HepG2 (cell line): Measurements from ENCODE around the gene FAHD2A. TPM values are rescaled to one million over a fixed set of nuclear protein-coding genes. Genes with fewer than 3 reads are reported as not detected.
A peak's percentile ranks its signal among the peaks of the same experiment; 100 is the strongest.

Source experiments
- ASH2L ChIP-seq: fragments of 300-600, 200-600 bp; sonication (generic); IDR thresholded peaks from 2 replicates; pipeline ENCODE4 v1.7.0; 2017; ENCODE audit warnings: low read depth, mild to moderate bottlenecking, moderate library complexity, mixed read lengths, low read length; ENCODE audit not compliant: insufficient read length
- GMEB1 ChIP-seq: sonication (generic); formaldehyde crosslinking; IDR thresholded peaks from 2 replicates; pipeline ENCODE4 v1.5.1; 2020; ENCODE audit warnings: missing genetic modification reagents, mild to moderate bottlenecking, borderline replicate concordance
- HCFC1 ChIP-seq: fragments of 150-350 bp; IDR thresholded peaks from 2 replicates; pipeline ENCODE4 v1.6.1; 2014; ENCODE audit warnings: low read depth, low read length
- JARID2 ChIP-seq: sonication (generic); formaldehyde crosslinking; IDR thresholded peaks from 2 replicates; pipeline ENCODE4 v1.8.1; 2023; ENCODE audit warnings: missing genetic modification reagents, inconsistent platforms; ENCODE audit not compliant: insufficient replicate concordance
- POGK ChIP-seq: sonication (generic); formaldehyde crosslinking; conservative IDR thresholded peaks from 2 replicates; pipeline ENCODE4 v1.8.0; 2022; ENCODE audit warnings: mild to moderate bottlenecking, moderate library complexity, missing genetic modification reagents
- SIX4 ChIP-seq: sonication (generic); formaldehyde crosslinking; IDR thresholded peaks from 2 replicates; pipeline ENCODE4 v1.4.0; 2020; ENCODE audit warnings: missing genetic modification reagents
- TFDP2 ChIP-seq: sonication (generic); formaldehyde crosslinking; IDR thresholded peaks from 2 replicates; pipeline ENCODE4 v1.4.0; 2020; ENCODE audit warnings: missing genetic modification reagents
- USF2 ChIP-seq, 2 experiments: sonication (generic) in 1 of 2; formaldehyde crosslinking in 1 of 2; IDR thresholded peaks; 2 replicates each; pipeline versions ENCODE4 v1.5.1 to v1.6.1; 2011 to 2020; ENCODE audit warnings: borderline replicate concordance in 1 of 2, low read depth in 1 of 2, low read length in 1 of 2, mild to moderate bottlenecking in 1 of 2, missing genetic modification reagents in 1 of 2, moderate library complexity in 1 of 2
- ZHX2 ChIP-seq, 2 experiments: sonication (generic) in 1 of 2; formaldehyde crosslinking in 1 of 2; IDR thresholded peaks; 2 replicates each; pipeline versions ENCODE4 v1.6.1 to v1.9.0; 2014 to 2022; ENCODE audit warnings: antibody characterized with exemption in 1 of 2, borderline replicate concordance in 1 of 2, inconsistent platforms in 1 of 2, low read depth in 1 of 2, missing genetic modification reagents in 1 of 2
- ZNF670 ChIP-seq: sonication (generic); formaldehyde crosslinking; IDR thresholded peaks from 2 replicates; pipeline ENCODE4 v1.8.0; 2022; ENCODE audit warnings: mild to moderate bottlenecking, missing genetic modification reagents, borderline replicate concordance
- ZNF674 ChIP-seq: sonication (generic); formaldehyde crosslinking; IDR thresholded peaks from 2 replicates; pipeline ENCODE4 v1.5.0; 2020; ENCODE audit warnings: low read depth, mild to moderate bottlenecking, missing genetic modification reagents
- polyA plus RNA-seq, 8 experiments: library from polyadenylated mRNA; depleted of rRNA in 3 of 8; stranded (reverse) in 7 of 8; unstranded in 1 of 8; fragments of >200 nt; fragmentation: Illumina TruSeq in 4 of 8; extraction: Trizol in 4 of 8; gene quantifications; 2 replicates each; pipeline versions ENCODE4 v1.2.1 to v1.2.3, GENCODE V29; 2011 to 2016; ENCODE audit warnings: low read depth in 4 of 8, missing spikeins in 1 of 8, mixed read lengths in 1 of 8; ENCODE audit not compliant: insufficient read depth in 1 of 8
- total RNA-seq, 5 experiments: library from RNA; depleted of rRNA; stranded (reverse); fragments of >200 nt; fragmentation: Illumina TruSeq; extraction: Trizol; gene quantifications; 2 replicates each; pipeline ENCODE4 v1.2.3, GENCODE V29; 2016; ENCODE audit warnings: low read depth in 1 of 5
- TF ChIP-seq, protein P1 (sequence below): IDR thresholded peaks from 2 replicates; pipeline ENCODE4 v1.6.1; 2016; ENCODE audit warnings: mild to moderate bottlenecking

FAHD2A gene
- total and polyA plus RNA-seq, 2 of the 13 experiments (the other 11 are each of a cell fraction or from before 2014, with no cell fraction given), result 34.0 to 44.2 TPM

- TF ChIP-seq GMEB1 (no peak; the same call in 1 of the 2 replicates), SIX4 (CRISPR knock-in tag) (no peak), ASH2L (no peak), TFDP2 (CRISPR knock-in tag) (no peak), ZNF674 (CRISPR knock-in tag) (no peak), ZHX2 (IDR thresholded peaks at IDR 0.05; ENCODE audit: low read depth) (peak; percentile 1; the same call in 1 of the 2 replicates), ZHX2 (CRISPR knock-in tag; IDR thresholded peaks at IDR 0.05; ENCODE audit: borderline replicate concordance) (no peak), USF2 (IDR thresholded peaks at IDR 0.05; ENCODE audit: low read depth, low read length) (no peak), USF2 (CRISPR knock-in tag; IDR thresholded peaks at IDR 0.05; ENCODE audit: borderline replicate concordance) (peak; percentile 0; the same call in 1 of the 2 replicates), POGK (CRISPR knock-in tag) (no peak), ZNF670 (no peak), HCFC1 (no peak), JARID2 (no peak)
- TF ChIP-seq, protein P1, sequence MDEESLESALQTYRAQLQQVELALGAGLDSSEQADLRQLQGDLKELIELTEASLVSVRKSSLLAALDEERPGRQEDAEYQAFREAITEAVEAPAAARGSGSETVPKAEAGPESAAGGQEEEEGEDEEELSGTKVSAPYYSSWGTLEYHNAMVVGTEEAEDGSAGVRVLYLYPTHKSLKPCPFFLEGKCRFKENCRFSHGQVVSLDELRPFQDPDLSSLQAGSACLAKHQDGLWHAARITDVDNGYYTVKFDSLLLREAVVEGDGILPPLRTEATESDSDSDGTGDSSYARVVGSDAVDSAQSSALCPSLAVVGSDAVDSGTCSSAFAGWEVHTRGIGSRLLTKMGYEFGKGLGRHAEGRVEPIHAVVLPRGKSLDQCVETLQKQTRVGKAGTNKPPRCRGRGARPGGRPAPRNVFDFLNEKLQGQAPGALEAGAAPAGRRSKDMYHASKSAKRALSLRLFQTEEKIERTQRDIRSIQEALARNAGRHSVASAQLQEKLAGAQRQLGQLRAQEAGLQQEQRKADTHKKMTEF (CRISPR knock-in tag), result no peak
Observed at GRCh38 chr2:95390881-95391321, 11.6 kb upstream of the FAHD2A start (continued).
